SK-N-SH (cell line): Measurements from ENCODE around the gene PAPOLA. TPM values are rescaled to one million over a fixed set of nuclear protein-coding genes. Genes with fewer than 3 reads are reported as not detected.

Experiments
- CTCF ChIA-PET: fragments of 300-600, 350-600 bp; formaldehyde crosslinking; extraction: SDS; loops from one replicate; lab custom pipeline; 2021; lab: Yijun Ruan, JAX
- POLR2A ChIA-PET: fragments of 350-600 bp; sonication (Branson Sonifier 250); formaldehyde crosslinking; extraction: SDS; loops from one replicate; lab custom pipeline; 2020; ENCODE audit warnings: antibody characterized with exemption, inconsistent platforms; lab: Yijun Ruan, JAX
- DNase-seq: peaks from one replicate; pipeline ENCODE4 v3.0.0; 2012
- H2AFZ ChIP-seq: fragments of 200-600 bp; sonication (generic); 2 replicates; pipeline ENCODE4 v1.8.1; 2016; ENCODE audit warnings: antibody characterized with exemption, mild to moderate bottlenecking, low read depth
- H3F3A ChIP-seq: fragments of 200-600 bp; sonication (generic); replicated peaks from 2 replicates; pipeline ENCODE3; 2016; ENCODE audit warnings: antibody characterized with exemption, mild to moderate bottlenecking; ENCODE audit not compliant: insufficient read depth
- H3K27ac ChIP-seq, 2 experiments: fragments of 200-500 bp in 1 of 2; fragments of 200-600 bp in 1 of 2; sonication (Bioruptor generic) in 1 of 2; sonication (generic), shearing (Covaris generic) in 1 of 2; 2 replicates each; pipeline versions ENCODE4 v1.5.1 to v1.6.1; 2014 to 2016; ENCODE audit warnings: low read depth in 2 of 2, inconsistent platforms in 1 of 2, low read length in 1 of 2, mild to moderate bottlenecking in 1 of 2, mixed read lengths in 1 of 2
- H3K27me3 ChIP-seq: fragments of 200-600 bp; sonication (generic), shearing (Covaris generic); 2 replicates; pipeline ENCODE4 v1.6.1; 2016; ENCODE audit warnings: mixed run types; ENCODE audit not compliant: insufficient read depth
- H3K36me3 ChIP-seq, 2 experiments: fragments of 200-500 bp in 1 of 2; fragments of 200-600 bp in 1 of 2; sonication (Bioruptor generic) in 1 of 2; sonication (generic) in 1 of 2; replicated peaks in 1 of 2; 2 replicates each; pipeline versions ENCODE3 to v1.5.1; 2014 to 2016; ENCODE audit warnings: low read length in 1 of 2, mild to moderate bottlenecking in 1 of 2; ENCODE audit not compliant: insufficient read depth in 2 of 2, control insufficient read depth in 1 of 2
- H3K4me1 ChIP-seq, 2 experiments: fragments of 200-500 bp in 1 of 2; fragments of 200-600 bp in 1 of 2; sonication (Bioruptor generic) in 1 of 2; sonication (generic), shearing (Covaris generic) in 1 of 2; 2 replicates each; pipeline versions ENCODE4 v1.5.1 to v1.6.1; 2014 to 2016; ENCODE audit warnings: low read depth in 1 of 2, low read length in 1 of 2, mixed run types in 1 of 2; ENCODE audit not compliant: insufficient read depth in 2 of 2, control insufficient read depth in 1 of 2
- H3K4me2 ChIP-seq: fragments of 200-600 bp; sonication (generic), shearing (Covaris generic); 2 replicates; pipeline ENCODE4 v1.6.1; 2017; ENCODE audit warnings: mixed run types
- H3K4me3 ChIP-seq, 2 experiments: fragments of 200-500 bp in 1 of 2; fragments of 200-600 bp in 1 of 2; sonication (Bioruptor generic) in 1 of 2; sonication (generic), shearing (Covaris generic) in 1 of 2; 2 replicates each; pipeline versions ENCODE4 v1.5.1 to v1.8.1; 2014 to 2016; ENCODE audit warnings: low read depth in 2 of 2, inconsistent platforms in 1 of 2, low read length in 1 of 2, mild to moderate bottlenecking in 1 of 2, mixed read lengths in 1 of 2, moderate library complexity in 1 of 2
- H3K79me2 ChIP-seq: fragments of 200-600 bp; sonication (generic); 2 replicates; pipeline ENCODE4 v1.8.1; 2017; ENCODE audit warnings: mild to moderate bottlenecking; ENCODE audit not compliant: insufficient read depth
- H3K9ac ChIP-seq: fragments of 200-600 bp; sonication (generic); 2 replicates; pipeline ENCODE4 v1.6.1; 2017; ENCODE audit warnings: mixed run types
- H3K9me2 ChIP-seq: fragments of 200-600 bp; sonication (generic); 2 replicates; pipeline ENCODE4 v1.6.1; 2017; ENCODE audit warnings: mixed run types
- H3K9me3 ChIP-seq: fragments of 200-600 bp; sonication (generic); 2 replicates; pipeline ENCODE4 v1.6.1; 2017; ENCODE audit warnings: mixed run types, mild to moderate bottlenecking, moderate library complexity
- H4K20me1 ChIP-seq: fragments of 200-600 bp; sonication (generic); 2 replicates; pipeline ENCODE4 v1.6.1; 2017; ENCODE audit warnings: mild to moderate bottlenecking, mixed run types; ENCODE audit not compliant: insufficient read depth
- CHD2 ChIP-seq: fragments of 150-350 bp; IDR thresholded peaks from 2 replicates; pipeline ENCODE4 v1.6.1; 2018; ENCODE audit warnings: low read length; ENCODE audit not compliant: partially characterized antibody
- EZH2phosphoT487 ChIP-seq: fragments of 200-600 bp; sonication (generic); IDR thresholded peaks from 2 replicates; pipeline ENCODE4 v1.6.1; 2017; ENCODE audit warnings: low read depth, mixed run types, mild to moderate bottlenecking, antibody characterized with exemption, moderate library complexity, borderline replicate concordance
- FOSL2 ChIP-seq: IDR thresholded peaks from 2 replicates; pipeline ENCODE4 v1.4.0; 2012; ENCODE audit warnings: low read depth, mild to moderate bottlenecking, moderate library complexity, borderline replicate concordance
- FOXJ3 ChIP-seq: sonication (generic); formaldehyde crosslinking; IDR thresholded peaks from 2 replicates; pipeline ENCODE4 v1.5.1; 2020; ENCODE audit warnings: mild to moderate bottlenecking, missing genetic modification reagents
- FOXM1 ChIP-seq: IDR thresholded peaks from 2 replicates; pipeline ENCODE4 v1.4.0; 2012; ENCODE audit warnings: low read depth, mild to moderate bottlenecking
- GABPA ChIP-seq: IDR thresholded peaks from 2 replicates; pipeline ENCODE4 v1.4.0; 2012; ENCODE audit warnings: low read depth, mild to moderate bottlenecking
- GATA2 ChIP-seq: sonication (generic); formaldehyde crosslinking; IDR thresholded peaks from 2 replicates; pipeline ENCODE4 v1.5.0; 2020; ENCODE audit warnings: mild to moderate bottlenecking, missing genetic modification reagents
- JUND ChIP-seq: IDR thresholded peaks from 2 replicates; pipeline ENCODE4 v1.4.0; 2012
- NRF1 ChIP-seq: IDR thresholded peaks from 2 replicates; pipeline ENCODE4 v1.6.1; 2012; ENCODE audit warnings: low read depth, mild to moderate bottlenecking, low read length
- POLR2AphosphoS5 ChIP-seq: IDR thresholded peaks from 2 replicates; pipeline ENCODE4 v1.6.1; 2012; ENCODE audit warnings: low read depth, low read length
- RAD21 ChIP-seq: IDR thresholded peaks from 2 replicates; pipeline ENCODE4 v1.6.1; 2012; ENCODE audit warnings: mild to moderate bottlenecking, low read length
- RCOR1 ChIP-seq: fragments of 150-350 bp; IDR thresholded peaks from 2 replicates; pipeline ENCODE4 v1.6.1; 2017; ENCODE audit warnings: antibody characterized with exemption, low read length
- SIN3A ChIP-seq: IDR thresholded peaks from 2 replicates; pipeline ENCODE4 v1.6.1; 2012; ENCODE audit warnings: low read depth, mild to moderate bottlenecking, low read length, moderate library complexity, borderline replicate concordance
- SMC3 ChIP-seq: IDR thresholded peaks from 2 replicates; pipeline ENCODE4 v1.6.1; 2012; ENCODE audit warnings: low read depth, low read length, improper control_type of control experiment
- TCF12 ChIP-seq: IDR thresholded peaks from 2 replicates; pipeline ENCODE4 v1.4.0; 2012
- YY1 ChIP-seq: IDR thresholded peaks from 2 replicates; pipeline ENCODE4 v1.4.0; 2012; ENCODE audit warnings: low read depth, mild to moderate bottlenecking
- WGBS: methylation state at CpG from one replicate; pipeline ENCODE4 v1.1.6; 2017; ENCODE audit warnings: low lambda C conversion rate; 5-methylcytosine and 5-hydroxymethylcytosine counted together
- polyA plus RNA-seq, 3 experiments: library from polyadenylated mRNA; depleted of rRNA; stranded (reverse); fragments of >200 nt; gene quantifications; 2 replicates each; pipeline ENCODE4 v1.2.3, GENCODE V29; 2012
- TF ChIP-seq, protein P1 (sequence below): fragments of 200-600 bp; sonication (generic); IDR thresholded peaks from 2 replicates; pipeline ENCODE4 v1.6.1; 2017; ENCODE audit warnings: antibody characterized with exemption, mild to moderate bottlenecking, moderate library complexity
- TF ChIP-seq, protein P2 (sequence below): IDR thresholded peaks from 2 replicates; pipeline ENCODE4 v1.6.1; 2012; ENCODE audit warnings: mild to moderate bottlenecking, low read depth, low read length, moderate library complexity
- TF ChIP-seq, protein P3 (sequence below): fragments of 150-350 bp; IDR thresholded peaks from 2 replicates; pipeline ENCODE4 v1.6.1; 2016; ENCODE audit warnings: mild to moderate bottlenecking, low read depth, low read length

The PAPOLA gene
- polyA plus RNA-seq, 1 of the 3 experiments (the other 2 are of a cell fraction), result 53.7 TPM

DNA sequence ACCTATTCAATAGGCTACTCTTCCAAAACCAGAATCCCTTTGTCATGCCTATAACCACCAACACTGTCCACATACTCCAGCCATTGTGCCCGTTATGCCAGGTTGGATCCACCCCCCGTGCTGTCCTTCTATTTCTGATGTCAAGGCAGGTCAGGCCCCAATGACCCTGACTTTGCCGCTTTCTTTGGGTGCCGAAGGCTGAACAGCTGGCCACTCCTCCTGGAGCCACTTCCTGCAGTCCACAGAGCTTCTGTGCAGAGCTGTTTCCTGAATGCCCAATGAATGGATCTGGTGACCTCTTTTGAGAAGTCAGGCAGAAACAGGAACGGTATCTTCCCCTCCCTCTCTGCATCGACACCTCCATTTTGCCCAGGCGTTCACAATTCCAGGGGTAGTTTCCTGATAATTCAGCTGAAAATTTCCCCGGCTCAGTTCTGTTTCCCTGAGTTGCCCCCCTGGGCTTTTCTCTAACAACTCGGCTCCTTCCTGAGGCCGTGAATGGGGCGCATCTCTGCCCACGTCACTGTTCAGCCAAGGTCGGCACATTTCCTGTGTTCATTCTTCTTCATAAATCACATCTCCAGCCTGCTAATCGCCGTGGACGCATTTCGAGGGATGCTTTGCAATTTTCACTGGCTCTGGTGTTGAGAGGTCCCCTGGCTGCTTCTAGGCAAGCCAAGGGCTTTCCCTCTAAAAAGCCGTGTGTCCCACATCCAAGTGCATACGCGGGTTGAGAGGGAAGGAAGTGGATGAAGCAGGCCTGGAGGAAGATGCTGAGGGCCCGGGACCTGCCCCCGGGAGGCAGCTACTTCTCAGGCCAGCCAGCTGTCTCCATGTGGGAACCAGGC, 86.5 kb downstream of the PAPOLA start (continued):
- TF ChIP-seq, protein P1, sequence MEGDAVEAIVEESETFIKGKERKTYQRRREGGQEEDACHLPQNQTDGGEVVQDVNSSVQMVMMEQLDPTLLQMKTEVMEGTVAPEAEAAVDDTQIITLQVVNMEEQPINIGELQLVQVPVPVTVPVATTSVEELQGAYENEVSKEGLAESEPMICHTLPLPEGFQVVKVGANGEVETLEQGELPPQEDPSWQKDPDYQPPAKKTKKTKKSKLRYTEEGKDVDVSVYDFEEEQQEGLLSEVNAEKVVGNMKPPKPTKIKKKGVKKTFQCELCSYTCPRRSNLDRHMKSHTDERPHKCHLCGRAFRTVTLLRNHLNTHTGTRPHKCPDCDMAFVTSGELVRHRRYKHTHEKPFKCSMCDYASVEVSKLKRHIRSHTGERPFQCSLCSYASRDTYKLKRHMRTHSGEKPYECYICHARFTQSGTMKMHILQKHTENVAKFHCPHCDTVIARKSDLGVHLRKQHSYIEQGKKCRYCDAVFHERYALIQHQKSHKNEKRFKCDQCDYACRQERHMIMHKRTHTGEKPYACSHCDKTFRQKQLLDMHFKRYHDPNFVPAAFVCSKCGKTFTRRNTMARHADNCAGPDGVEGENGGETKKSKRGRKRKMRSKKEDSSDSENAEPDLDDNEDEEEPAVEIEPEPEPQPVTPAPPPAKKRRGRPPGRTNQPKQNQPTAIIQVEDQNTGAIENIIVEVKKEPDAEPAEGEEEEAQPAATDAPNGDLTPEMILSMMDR, result no peak
- TF ChIP-seq NRF1, result no peak
- no peak for TF ChIP-seq YY1
- no peak for TF ChIP-seq RCOR1
- TF ChIP-seq, protein P2, sequence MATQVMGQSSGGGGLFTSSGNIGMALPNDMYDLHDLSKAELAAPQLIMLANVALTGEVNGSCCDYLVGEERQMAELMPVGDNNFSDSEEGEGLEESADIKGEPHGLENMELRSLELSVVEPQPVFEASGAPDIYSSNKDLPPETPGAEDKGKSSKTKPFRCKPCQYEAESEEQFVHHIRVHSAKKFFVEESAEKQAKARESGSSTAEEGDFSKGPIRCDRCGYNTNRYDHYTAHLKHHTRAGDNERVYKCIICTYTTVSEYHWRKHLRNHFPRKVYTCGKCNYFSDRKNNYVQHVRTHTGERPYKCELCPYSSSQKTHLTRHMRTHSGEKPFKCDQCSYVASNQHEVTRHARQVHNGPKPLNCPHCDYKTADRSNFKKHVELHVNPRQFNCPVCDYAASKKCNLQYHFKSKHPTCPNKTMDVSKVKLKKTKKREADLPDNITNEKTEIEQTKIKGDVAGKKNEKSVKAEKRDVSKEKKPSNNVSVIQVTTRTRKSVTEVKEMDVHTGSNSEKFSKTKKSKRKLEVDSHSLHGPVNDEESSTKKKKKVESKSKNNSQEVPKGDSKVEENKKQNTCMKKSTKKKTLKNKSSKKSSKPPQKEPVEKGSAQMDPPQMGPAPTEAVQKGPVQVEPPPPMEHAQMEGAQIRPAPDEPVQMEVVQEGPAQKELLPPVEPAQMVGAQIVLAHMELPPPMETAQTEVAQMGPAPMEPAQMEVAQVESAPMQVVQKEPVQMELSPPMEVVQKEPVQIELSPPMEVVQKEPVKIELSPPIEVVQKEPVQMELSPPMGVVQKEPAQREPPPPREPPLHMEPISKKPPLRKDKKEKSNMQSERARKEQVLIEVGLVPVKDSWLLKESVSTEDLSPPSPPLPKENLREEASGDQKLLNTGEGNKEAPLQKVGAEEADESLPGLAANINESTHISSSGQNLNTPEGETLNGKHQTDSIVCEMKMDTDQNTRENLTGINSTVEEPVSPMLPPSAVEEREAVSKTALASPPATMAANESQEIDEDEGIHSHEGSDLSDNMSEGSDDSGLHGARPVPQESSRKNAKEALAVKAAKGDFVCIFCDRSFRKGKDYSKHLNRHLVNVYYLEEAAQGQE, result no peak
- no peak for TF ChIP-seq SMC3
- no peak for TF ChIP-seq EZH2phosphoT487
- no peak for TF ChIP-seq GATA2 (CRISPR knock-in tag)

DNA sequence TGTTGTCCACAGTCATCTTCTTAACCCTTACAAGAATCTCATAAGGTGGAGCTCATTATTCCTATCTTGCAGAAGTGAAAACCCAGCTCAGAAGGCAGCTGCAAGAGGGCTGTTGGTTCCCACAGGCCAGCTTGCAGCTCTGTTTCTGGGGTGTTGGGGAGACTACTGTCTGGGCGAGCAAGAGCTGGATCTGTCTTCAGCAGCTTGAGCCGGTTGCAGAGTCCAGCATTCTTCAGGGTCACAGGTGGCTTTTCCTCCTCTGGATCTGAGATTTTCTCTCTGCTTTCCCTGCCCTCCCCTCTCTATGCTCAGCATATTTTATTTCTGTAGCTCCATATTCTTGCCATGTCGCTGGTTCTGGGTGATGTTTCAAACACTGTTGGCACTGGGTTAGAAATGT, 87.4 kb downstream of the PAPOLA start:
- POLR2A ChIA-PET, result no interaction called here
- WGBS, result 77% methylated on average over 3 of the region's 3 CpGs
- no peaks in the 10 kb centered on the region for H3K9me3 ChIP-seq
- TF ChIP-seq, protein P3, sequence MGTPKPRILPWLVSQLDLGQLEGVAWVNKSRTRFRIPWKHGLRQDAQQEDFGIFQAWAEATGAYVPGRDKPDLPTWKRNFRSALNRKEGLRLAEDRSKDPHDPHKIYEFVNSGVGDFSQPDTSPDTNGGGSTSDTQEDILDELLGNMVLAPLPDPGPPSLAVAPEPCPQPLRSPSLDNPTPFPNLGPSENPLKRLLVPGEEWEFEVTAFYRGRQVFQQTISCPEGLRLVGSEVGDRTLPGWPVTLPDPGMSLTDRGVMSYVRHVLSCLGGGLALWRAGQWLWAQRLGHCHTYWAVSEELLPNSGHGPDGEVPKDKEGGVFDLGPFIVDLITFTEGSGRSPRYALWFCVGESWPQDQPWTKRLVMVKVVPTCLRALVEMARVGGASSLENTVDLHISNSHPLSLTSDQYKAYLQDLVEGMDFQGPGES, result no peak
- no peak for TF ChIP-seq GABPA
- TF ChIP-seq SIN3A, result no peak
- no peak for TF ChIP-seq GATA2 (CRISPR knock-in tag)
- no peak for TF ChIP-seq TCF12
- no peak for TF ChIP-seq RAD21
- TF ChIP-seq FOXJ3, result no peak
- no peak for TF ChIP-seq FOXM1
- TF ChIP-seq POLR2AphosphoS5, result no peak
- TF ChIP-seq CHD2, result no peak
- no peak for TF ChIP-seq EZH2phosphoT487
- no peak for TF ChIP-seq JUND
- TF ChIP-seq, protein P1, result no peak
- no peak for TF ChIP-seq FOSL2
- TF ChIP-seq NRF1, result no peak
- no peak for TF ChIP-seq RCOR1

More for the DNA sequence above, 87.4 kb downstream of the PAPOLA start:
- no peak for DNase-seq
- Histone ChIP-seq H3K4me2 (no peak overlapping the region), H4K20me1 (no peaks in the 10 kb centered on the region), H3K4me3 (no peak overlapping the region), H3K27me3 (no peaks in the 10 kb centered on the region; the same call in 1 of the 2 replicates), H3K27ac (no peak overlapping the region), H3K36me3 (no peaks in the 10 kb centered on the region), H2AFZ (no peak overlapping the region), H3K9me2 (no peaks in the 10 kb centered on the region), H3F3A (no peaks in the 10 kb centered on the region), H3K79me2 (no peaks in the 10 kb centered on the region), H3K9ac (no peak overlapping the region), H3K4me1 (peaks cover 0 to 9% of the 10 kb centered on the region in 2 experiments; a peak in 1 of 4 replicates)
- CTCF ChIA-PET, result interaction anchor here (1.0 to 8.0 kb wide), 3 partner anchors 22 to 263 kb away, joined by 5 to 65 read pairs (median 11); no protein-coding TSS in a partner anchor
